D341Med (cell line): ENCODE results near the gene FKBP14.

Source experiments
- DNase-seq: peaks from one replicate; pipeline ENCODE4 v3.0.0; 2012; ENCODE audit warnings: low spot score

The FKBP14 gene

GRCh38 chr7:30032310-30033125, 6.0 kb upstream of the FKBP14 start:
- no peak for DNase-seq

GRCh38 chr7:30029696-30030095, 3.2 kb upstream of the FKBP14 start:
- no peak for DNase-seq

- no peak for DNase-seq
Measured at GRCh38 chr7:30028749-30029635, 2.5 kb upstream of the FKBP14 start.

- DNase-seq: peak; percentile 96
Measured at GRCh38 chr7:30028216-30028748, 1.8 kb upstream of the FKBP14 start, which contains the start of gene PLEKHA8. PLEKHA8 (plus strand) TSS chr7:30028412; CDS start chr7:30028763, 351 bp downstream.

- no peak for DNase-seq
Measured at GRCh38 chr7:30027740-30028215, 1.3 kb upstream of the FKBP14 start.

DNA sequence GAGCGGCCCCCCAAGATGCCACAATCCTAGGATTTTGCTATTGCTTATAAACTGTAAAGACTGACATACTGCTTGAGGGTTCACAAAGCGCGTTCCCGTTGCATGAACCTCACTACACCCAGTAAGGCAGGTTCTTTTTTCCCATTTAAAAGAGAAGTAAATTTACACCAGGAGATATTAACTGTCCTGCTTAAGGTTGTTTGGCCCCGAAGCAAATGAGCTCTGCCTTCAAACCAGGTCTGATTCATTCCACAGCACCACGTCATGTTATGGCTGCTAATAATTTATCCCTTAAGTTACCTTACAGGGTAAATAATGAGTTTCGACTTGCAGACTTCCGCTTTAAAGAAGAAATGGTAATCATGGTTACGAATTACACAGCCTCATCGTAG, 559 bp upstream of the FKBP14 start:
- no peak for DNase-seq

DNA sequence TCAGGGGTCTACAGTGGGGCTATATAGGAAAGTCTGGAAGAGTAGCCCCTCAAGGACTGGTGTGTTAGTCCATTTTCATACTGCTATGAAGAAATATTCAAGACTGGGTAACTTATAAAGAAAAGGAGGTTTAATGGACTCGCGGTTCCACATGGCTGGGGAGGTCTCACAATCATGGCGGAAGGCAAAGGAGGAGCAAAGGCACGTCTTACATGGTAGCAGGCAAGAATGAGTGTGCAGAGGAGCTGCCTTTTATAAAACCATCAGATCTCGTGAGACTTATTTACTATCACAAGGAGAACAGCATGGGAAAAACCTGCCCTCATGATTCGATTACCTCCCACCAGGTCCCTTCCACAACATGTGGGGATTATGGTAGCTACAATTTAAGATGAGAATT, 3.0 kb downstream of the FKBP14 start:
- DNase-seq: no peak

DNA sequence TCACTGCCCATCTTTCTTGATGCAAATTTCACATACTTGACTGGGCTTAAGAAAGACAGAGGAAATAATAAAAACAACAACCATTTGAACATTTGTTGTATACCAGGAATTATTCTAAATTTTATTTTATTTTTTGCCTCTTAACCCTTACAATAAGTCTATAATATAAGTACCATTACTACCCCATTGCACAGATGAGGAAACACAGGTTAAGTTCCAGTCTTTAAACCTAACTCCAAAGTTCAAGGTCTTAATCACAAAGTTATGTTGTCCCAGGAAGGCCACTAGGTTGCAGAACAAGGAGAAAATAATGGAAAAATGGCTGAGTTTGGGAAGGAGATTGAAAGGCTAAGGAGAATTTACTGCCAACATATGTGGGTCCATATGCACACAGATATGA, 3.5 kb downstream of the FKBP14 start:
- DNase-seq: no peak

DNA sequence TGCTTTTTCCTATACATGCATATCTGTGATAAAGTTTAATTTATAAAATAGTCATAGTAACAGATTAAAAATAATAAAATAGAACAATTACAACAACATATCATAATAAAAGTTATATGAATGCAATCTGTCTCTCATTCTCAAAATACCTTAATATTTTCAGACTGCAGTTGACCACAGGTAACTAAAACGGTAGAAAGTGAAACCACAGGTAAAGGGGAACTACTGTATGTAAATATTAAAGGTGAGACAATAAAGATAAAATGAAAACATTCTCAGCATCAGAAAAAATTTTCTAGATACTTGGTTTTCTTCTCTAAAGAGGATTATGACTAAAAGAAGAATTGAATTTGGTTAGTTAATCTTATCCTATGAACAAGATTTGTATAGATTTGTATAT, 6.0 kb downstream of the FKBP14 start:
- DNase-seq: no peak

DNA sequence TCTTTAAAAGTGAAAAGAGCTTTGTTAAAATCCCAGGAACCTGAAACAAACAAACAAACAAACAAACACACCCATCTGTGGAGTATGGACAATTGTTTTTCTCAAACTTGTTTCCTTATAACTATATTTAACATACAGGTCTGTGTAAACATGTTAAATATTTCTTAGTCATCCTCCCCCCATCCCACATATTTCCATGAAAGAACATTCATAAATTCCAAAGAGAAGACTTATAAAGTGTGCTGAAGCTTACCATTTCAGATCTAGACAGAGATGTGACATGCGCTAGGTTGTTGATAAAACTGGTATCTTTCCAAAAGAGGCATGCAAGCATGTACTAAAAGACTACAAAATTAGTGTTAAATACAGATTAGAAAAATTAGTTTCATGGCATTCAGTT, 6.5 kb downstream of the FKBP14 start:
- DNase-seq: no peak

DNA sequence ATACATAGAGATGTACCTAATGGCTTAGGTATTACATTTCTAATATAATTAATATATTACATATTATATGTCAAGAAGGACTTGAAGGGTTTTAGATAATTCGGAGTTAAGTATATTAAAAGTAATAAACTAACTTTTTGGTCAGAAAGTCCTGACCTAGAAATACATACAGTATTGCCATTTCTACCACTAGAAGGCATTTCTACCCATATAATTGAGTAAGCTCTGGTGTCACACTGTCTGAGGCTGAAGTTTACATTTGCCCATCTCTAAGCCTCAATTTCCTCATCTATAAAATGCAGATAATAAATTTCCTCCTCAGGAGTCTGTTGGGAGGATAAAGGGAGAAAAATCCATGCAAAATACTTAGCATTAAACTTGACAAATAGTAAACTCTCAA, 7.1 kb downstream of the FKBP14 start:
- DNase-seq: no peak

DNA sequence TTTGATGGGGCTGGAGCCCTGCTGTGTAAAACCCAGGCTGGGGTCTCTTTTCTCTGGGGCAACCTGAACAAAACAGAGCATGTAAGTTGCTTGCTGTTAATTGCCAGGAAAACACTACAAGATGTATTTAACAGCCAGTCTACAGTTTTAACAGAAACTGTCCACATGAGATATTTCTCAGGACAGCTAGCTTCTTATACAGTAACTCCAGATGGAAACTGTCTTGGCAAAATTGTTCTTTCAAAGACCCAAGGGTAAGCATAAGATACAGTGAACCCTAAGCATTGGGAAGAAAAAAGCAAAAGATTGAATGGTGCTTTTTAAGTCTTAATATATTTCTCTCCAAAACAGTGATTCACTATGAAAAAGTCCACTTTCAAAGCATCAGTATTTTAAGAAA, 8.1 kb downstream of the FKBP14 start:
- no peak for DNase-seq

DNA sequence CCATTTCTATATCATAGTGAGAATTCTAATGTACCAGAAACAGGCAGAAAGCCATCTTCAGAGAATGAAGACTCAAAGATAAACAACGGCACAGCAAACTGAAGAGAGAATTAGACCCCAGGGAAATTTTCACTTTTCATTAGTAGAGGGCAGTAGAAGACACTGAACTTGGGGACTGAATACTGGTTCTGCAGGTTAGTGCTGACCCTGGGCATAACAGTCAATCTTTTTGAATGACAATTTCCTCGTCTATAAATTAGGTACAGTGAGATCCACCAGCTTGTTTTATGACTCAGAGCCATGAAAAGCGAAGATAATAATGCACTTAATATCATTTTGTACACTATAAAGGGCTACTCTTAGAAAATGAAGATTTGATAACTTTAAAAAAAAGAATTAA, 13.7 kb downstream of the FKBP14 start:
- DNase-seq: no peak

DNA sequence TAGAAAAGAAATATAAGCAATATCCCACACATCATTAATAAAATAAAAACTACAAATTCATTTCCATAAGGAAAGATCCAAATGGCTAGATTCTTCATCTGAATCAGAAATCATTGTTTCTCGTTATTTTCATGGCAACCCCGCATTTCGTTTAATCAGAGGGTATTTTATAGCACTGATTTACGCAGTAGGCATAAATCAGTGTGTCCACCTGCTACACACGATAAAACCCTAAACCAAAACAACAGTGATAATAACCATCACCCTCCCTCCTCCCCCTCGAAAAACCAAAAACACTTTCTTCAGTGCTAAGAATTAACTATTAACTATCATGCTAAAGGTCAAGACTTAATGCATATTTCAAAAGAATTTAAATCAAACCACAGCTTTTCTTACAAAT, 16.5 kb downstream of the FKBP14 start:
- no peak for DNase-seq

DNA sequence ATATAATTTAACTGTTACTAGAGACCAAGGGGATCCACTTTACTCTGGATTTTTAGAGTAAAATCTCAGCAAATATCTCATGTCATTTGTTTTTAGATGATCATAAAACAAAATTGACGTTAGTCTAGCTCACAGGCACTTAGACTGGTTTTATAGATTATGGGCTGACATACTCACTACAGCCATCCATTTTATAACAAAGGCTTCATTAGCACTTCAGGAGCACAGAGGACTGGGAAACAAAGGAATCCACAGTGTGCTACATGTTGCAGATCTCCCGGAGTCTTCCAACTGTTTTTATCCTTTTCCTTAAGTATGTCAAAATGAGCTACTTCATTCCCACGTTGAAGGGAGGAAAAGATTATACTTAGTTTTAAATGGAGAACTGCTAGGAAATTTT, 21.0 kb downstream of the FKBP14 start:
- DNase-seq: no peak

DNA sequence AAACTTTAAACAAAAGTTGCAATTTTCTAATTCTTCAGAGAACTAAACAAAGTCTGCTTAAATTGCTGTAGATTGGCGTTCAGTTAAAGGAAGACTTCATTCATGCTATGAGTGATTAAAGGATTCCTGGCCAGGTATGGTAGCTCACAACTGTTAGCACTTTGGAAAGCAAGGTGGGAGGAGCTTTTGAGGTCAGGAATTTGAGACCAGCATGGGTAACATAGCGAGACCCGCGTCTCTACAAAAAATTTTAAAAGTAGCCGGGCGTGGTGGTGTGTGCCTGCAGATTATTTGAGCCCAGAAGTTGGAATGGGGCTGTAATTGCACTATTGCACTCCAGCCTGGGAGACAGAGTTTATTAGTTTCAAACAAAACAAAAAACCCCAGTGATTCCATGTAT, 23.4 kb downstream of the FKBP14 start:
- DNase-seq: no peak

GRCh38 chr7:30001998-30002397, 24.5 kb downstream of the FKBP14 start:
- no peak for DNase-seq

- DNase-seq: no peak
Measured at GRCh38 chr7:29998489-29998888, 28.0 kb downstream of the FKBP14 start.

- no peak for DNase-seq
Measured at GRCh38 chr7:29996321-29996720, 30.2 kb downstream of the FKBP14 start.

DNA sequence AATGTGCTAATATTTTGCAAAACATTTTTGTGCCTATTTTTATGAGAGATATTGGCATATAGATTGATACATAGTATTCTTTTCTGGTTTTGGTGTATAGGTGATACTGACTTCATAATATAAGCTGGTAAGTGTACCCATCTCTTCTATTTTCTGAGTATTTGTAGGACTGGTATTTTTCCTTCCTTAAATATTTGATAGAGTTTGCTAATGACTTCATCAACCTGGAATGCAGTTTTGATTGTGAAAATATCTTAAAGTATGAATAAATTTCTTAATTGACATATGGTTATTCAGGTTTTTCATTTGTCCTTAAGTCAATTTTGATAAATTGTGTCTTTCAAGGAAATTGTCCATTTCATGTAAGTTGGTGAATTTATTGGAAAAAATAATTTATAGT, 30.9 kb downstream of the FKBP14 start:
- DNase-seq: no peak

- no peak for DNase-seq
Measured at GRCh38 chr7:29993140-29993539, 33.4 kb downstream of the FKBP14 start.

DNA sequence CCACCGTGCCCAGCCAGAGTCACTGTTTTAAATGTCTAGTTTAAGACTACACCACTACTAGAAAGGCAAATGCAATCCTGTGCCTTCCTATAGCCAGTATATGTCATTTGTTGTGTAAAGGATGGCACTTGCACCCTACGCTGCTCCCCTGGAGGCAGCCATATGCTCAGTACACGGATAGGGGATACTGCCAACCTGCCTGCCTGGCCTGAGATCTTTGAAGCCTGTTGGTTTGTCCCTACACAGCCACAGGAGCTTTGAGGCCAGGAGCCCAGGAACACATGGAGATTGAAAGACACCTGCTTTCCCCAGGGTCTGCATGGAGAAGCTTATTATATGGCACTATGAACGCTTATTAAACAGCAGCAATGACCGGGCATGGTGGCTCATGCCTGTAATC, 34.6 kb downstream of the FKBP14 start:
- DNase-seq: no peak

GRCh38 chr7:29990931-29991330, 35.6 kb downstream of the FKBP14 start:
- DNase-seq: no peak
